ENCODE results near the gene TUBA3E.
"Not testable (repeated sequence)": the region's sequence is repeated elsewhere in the genome, so short reads cannot be mapped to it uniquely, and the experiment has no call there.

TUBA3E gene

GRCh38 chr2:130198343-130198742 lies at the start of gene TUBA3E:
Gene TUBA3E (minus strand): TSS chr2:130198439. CDS start chr2:130198360, 79 bp downstream.
- no peak for DNase-seq

- DNase-seq: no peak
These were observed 48.2 kb upstream of the TUBA3E start for GRCh38 chr2:130246430-130246829.

DNA sequence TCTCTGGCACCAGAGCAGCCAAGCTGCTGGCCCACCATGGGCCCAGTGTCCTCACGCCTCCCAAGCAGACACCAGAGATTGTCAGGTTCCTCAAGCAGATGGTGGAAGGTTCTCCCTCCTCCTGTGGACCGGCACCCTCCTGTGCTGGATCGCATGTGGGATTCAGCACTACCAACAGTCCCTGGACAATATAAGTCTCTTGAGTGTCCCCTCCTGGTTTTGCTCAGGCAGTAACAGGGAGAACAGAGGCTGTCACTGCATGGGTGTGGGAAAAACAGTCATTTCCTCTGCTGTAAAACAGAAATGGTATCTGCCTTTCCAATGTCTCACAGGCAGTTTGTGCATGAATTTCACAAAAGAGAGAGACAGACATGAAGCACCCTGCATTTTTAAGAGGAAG lies 47.7 kb upstream of the TUBA3E start:
- no peak for DNase-seq

GRCh38 chr2:130243359-130243758 lies 45.1 kb upstream of the TUBA3E start:
- DNase-seq: no peak

DNA sequence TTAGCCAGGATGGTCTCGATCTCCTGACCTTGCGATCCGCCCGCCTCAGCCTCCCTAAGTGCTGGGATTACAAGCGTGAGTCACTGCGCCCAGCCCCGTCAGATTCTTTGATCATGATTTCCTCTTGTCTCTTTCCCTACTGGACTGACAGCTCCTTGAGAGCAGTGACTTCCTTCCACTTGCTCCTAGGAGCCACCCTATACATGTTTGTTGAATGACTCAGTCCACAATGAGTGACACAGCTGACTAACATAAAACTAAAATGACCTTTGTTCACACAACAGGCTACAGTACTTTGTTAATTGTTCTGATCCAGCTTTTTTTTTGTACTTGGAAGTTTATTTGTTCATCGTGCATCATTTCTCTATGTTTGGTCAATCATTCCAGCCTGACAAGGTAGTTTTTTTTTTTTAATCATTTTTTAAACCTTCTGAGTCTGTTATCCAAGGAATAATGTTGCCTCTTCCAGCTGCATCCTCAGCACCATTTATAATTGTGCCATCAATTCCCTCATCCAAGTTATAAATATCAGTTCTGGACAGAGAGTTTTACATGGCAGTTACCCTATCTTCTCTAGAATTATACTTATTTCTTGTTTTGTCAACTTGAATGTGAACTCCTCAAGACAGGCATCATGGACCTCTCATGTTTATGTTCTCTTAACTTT lies 42.9 kb upstream of the TUBA3E start:
- DNase-seq: no peak

DNA sequence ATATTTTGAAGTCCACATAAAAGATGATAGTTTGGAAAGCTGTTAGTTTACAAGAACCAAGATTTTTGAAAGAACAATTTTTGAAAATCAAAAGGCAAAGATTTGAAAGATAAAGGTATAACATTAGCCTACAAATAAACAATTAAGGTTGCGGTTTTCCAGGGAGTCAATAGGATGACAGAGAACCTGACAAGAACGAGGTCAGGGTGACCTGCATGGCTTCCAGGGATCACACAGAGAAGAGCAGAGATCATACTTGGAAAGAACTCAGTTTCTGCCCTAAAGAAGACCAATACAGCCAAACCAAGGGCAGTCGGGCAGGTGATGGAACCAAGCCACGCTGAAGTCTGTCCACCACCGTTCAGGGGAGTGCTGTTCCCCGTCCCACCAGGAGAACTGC lies 41.3 kb upstream of the TUBA3E start:
- not testable (repeated sequence) for DNase-seq

- DNase-seq: not testable (repeated sequence)
These were observed 34.8 kb upstream of the TUBA3E start for GRCh38 chr2:130233066-130233465.

- no peak for DNase-seq
These were observed 33.4 kb upstream of the TUBA3E start for GRCh38 chr2:130231656-130232055.

GRCh38 chr2:130230907-130231306 lies 32.7 kb upstream of the TUBA3E start:
- DNase-seq: not testable (repeated sequence)

DNA sequence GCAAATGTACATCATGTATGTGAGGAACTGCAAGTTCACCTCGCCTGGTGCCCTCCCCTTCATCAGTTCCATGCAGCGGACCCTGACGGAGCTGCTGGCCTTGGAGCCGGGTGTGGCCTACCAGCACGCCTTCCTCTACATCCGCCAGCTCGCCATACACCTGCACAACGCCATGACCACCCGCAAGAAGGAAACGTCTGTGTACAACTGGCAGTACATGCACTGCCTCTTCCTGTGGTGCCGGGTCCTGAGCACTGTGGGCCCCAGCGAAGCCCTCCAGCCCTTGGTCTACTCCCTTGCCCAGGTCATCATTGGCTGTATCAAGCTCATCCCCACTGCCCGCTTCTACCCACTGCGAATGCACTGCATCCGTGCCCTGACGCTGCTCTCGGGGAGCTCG lies 32.1 kb upstream of the TUBA3E start:
- not testable (repeated sequence) for DNase-seq

DNA sequence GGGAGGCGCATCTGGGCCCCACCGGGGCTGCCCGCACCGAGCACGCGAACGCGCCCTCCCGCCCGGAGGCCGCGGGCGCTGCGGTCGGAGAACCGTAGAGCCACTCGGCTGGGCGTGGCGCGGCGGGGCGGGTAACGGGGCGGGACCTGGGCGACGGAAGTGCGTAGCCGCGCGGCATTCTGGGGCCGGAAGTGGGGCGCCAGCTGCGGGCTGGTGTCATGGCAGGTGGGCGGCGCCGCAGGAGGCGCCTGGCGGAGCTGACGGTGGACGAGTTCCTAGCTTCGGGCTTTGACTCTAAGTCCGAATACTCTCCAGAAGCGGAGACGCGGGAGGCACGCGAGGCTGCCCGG lies 30.9 kb upstream of the TUBA3E start:
- DNase-seq: peak; percentile 14

DNA sequence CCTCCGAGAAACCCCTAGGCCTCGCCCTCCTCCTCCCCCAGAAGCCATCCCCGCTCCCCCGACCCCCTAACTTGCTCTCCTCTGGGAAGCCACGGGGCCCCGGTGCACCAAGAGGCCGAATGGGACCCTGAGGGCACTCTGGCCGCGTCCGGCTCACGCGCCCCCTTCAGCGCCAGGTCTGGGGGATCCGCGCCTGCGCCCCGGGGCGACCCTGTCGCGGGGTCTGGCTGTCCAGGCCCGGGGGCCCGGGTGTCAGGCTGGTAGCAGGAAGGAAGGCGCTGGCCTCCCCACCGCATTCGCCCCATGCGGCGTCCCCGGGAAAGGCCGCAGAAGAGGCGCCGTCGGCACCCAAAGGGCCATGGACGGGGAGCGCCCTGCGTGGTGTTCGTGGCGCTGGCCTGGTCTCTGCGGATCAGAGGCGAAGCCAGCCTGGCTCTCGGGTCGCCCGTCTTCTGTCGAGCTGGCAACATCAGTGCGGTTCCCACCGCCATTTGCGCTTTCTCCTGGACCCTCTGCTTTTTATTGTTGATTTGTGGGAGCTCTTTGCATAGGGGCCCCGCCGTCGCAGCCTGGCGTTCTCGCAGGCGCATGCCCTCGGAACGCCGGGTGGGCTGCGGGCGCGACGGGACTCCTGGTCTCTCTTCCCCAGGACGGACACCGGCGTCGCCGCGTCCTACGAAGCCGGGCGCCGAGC lies 30.4 kb upstream of the TUBA3E start:
- DNase-seq: not testable (repeated sequence)

DNA sequence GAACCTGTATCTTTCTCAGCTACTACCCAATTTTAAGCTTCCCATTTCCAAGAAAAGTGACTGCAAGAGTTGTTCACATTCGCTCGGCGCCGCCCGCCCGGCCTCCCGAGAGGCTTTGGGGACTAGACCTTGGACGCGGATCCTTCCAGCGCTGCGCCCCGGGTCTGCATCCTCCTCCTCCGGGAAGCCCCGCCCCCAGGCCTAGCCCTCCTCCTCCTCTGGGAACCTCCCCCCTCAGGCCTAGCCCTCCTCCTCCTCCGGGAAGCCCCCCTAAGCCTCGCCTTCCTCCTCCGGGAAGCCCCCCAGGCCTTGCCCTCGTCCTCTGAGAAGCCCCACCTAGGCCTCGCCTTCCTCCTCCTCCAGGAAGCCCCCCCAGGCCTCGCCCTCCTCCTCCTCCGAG lies 29.8 kb upstream of the TUBA3E start:
- not testable (repeated sequence) for DNase-seq

- DNase-seq: not testable (repeated sequence)
These were observed 24.3 kb upstream of the TUBA3E start for GRCh38 chr2:130222523-130222922.

- not testable (repeated sequence) for DNase-seq
These were observed 22.3 kb upstream of the TUBA3E start for GRCh38 chr2:130220505-130220904.

- not testable (repeated sequence) for DNase-seq
These were observed 20.9 kb upstream of the TUBA3E start for GRCh38 chr2:130219147-130219546.

DNA sequence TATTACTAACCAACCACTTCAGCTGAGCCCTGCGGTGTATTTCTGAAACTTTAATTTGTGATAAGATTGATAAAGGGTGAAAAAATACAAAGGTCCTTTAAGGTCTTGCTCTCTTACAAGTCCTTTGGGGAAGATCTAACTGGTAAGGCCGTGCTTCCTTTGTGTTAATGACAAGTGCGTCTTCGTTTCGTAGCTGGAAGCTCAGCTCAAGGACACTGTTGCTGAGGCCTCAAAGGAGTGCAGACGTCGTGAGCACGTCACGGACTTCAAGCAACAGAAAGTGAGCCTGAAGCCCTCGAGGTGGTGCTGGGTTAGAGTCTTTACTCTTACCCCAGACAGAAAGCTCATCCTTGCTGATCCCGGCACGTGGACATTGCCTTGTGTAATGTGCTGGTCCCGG lies 8.8 kb upstream of the TUBA3E start:
- not testable (repeated sequence) for DNase-seq

DNA sequence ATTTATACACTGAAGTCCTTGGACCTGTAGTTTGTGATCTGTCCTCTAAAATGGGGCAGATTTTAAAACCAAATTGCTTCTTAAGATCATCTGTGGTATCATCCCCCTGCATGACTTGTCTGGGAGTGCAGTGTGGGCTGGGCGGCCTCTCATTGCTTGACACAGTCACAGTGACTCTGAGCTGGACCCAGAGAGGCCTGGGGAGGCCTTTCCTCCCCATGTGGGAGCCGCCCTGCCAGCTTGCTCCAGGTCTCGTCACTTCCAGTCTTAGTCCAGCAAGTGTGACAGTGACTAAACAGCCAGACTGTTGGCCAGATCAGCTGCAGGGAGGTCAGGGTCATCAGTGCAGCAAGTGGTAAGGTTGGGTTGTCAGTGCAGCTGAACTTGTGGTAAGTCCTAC lies 4.9 kb upstream of the TUBA3E start:
- DNase-seq: not testable (repeated sequence)

DNA sequence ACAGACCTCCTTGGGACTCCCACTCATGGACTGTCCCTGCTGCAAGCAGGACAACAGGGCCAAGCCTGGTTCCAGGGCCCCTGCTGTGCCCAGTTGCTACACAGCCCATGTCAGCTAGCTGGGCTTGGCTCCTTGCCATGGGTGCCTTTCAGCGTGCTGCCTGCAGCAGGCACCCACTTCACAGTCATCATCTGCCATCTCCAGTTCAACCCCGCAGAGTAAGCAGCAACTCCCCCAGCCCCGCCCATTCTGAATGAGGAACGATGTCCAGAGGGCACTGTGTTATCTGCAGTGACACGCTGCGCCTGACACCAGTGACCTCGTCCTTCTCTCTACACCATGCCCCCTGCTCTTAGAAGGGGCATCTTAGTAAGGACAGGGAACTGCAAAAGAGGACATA lies 4.3 kb upstream of the TUBA3E start:
- not testable (repeated sequence) for DNase-seq

GRCh38 chr2:130196052-130196451 lies 2.2 kb downstream of the TUBA3E start:
- not testable (repeated sequence) for DNase-seq

DNA sequence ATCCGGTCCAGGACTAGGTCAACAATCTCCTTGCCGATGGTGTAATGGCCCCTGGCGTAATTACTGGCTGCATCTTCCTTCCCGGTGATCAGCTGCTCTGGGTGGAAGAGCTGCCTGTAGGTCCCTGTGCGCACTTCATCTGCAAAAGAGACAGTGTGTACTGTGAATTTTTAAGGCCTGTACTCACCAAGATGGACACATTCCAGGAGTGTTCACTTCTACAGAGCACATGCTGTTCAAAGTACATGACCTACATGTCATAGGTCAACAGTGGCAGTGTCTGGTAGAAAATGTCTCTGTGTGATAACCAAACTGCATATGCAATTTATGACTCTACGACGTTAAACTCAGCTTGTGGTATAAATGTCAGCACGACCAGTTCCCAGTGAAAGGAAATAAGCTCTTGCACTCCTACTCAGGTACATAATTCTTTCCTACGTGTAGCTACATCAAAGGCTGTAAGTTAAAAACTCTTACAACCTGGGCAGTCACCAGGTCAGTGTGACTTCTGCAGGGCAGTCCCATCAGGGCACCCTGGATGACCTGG lies 3.1 kb downstream of the TUBA3E start:
- DNase-seq: not testable (repeated sequence)

- not testable (repeated sequence) for DNase-seq
These were observed 4.4 kb downstream of the TUBA3E start for GRCh38 chr2:130193824-130194223.

GRCh38 chr2:130192451-130192850 lies 5.8 kb downstream of the TUBA3E start:
- DNase-seq: not testable (repeated sequence)

DNA sequence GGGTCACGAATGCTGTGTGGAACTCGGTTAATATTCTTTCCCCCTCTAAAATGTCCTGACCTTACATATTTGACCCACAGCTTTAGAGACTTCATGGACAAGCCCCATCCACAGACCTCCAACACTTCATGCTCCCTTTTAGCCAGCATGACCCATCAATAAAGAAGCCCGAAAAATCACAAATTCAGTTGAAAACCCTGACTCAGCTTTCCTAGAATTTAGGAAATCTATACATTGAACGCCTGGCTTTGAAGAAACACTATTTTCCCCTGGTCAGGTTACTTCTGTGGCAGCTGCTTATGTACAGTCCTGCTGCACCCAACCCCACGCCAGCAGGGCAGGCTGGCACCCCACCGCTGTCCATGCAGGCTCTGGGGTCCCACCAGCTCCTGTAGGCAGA lies 6.9 kb downstream of the TUBA3E start:
- DNase-seq: not testable (repeated sequence)
